OCI-LY7 (cell line): Measurements from ENCODE around the gene PTGER4. TPM values are rescaled to one million over a fixed set of nuclear protein-coding genes. Genes with fewer than 3 reads are reported as not detected.
"Not testable (repeated sequence)": the region's sequence is repeated elsewhere in the genome, so short reads cannot be mapped to it uniquely, and the experiment has no call there.

Source experiments
- BruUV-seq: library from RNA; stranded (reverse); fragments of 400-500 nt; replicated peaks from 2 replicates; lab custom pipeline; 2021; lab: Mats Ljungman, UMichigan
- CTCF ChIA-PET: fragments of 300-600 bp; sonication (Branson Sonifier 250); formaldehyde crosslinking; loops from one replicate; lab custom pipeline; 2022; ENCODE audit warnings: antibody characterized with exemption; ENCODE audit not compliant: unreplicated experiment; lab: Charles Lee
- POLR2A ChIA-PET: fragments of 300-600 bp; sonication (Branson Sonifier 250); formaldehyde crosslinking; loops from one replicate; lab custom pipeline; 2022; ENCODE audit warnings: antibody characterized with exemption; lab: Charles Lee
- DNase-seq: peaks from one replicate; pipeline ENCODE4 v3.0.0-alpha.2; 2015; ENCODE audit warnings: low spot score
- H2AFZ ChIP-seq: fragments of 200-600 bp; sonication (generic), shearing (Covaris generic); 2 replicates; pipeline ENCODE4 v1.6.1; 2014; ENCODE audit warnings: mild to moderate bottlenecking, antibody characterized with exemption, low read length, moderate library complexity
- H3K27ac ChIP-seq: fragments of 200-600 bp; sonication (generic); 2 replicates; pipeline ENCODE4 v1.5.1; 2014; ENCODE audit warnings: mixed run types, low read depth, mild to moderate bottlenecking, moderate library complexity, low read length, inconsistent platforms; ENCODE audit not compliant: poor library complexity, severe bottlenecking
- H3K36me3 ChIP-seq: fragments of 200-600 bp; sonication (generic); 2 replicates; pipeline ENCODE4 v1.6.1; 2014; ENCODE audit warnings: mild to moderate bottlenecking, antibody characterized with exemption, low read length, moderate library complexity, mixed read lengths; ENCODE audit not compliant: insufficient read depth
- H3K4me1 ChIP-seq: fragments of 200-600 bp; sonication (generic); 2 replicates; pipeline ENCODE4 v1.5.1; 2014; ENCODE audit warnings: mild to moderate bottlenecking, low read length; ENCODE audit not compliant: insufficient read depth, poor library complexity, severe bottlenecking
- H3K4me2 ChIP-seq: fragments of 200-600 bp; sonication (generic); 2 replicates; pipeline ENCODE4 v1.6.1; 2014; ENCODE audit warnings: mild to moderate bottlenecking, low read length
- H3K4me3 ChIP-seq: fragments of 200-600 bp; sonication (generic); 2 replicates; pipeline ENCODE4 v1.5.1; 2014; ENCODE audit warnings: mild to moderate bottlenecking, low read depth, low read length; ENCODE audit not compliant: poor library complexity, severe bottlenecking
- H3K79me2 ChIP-seq: fragments of 200-600 bp; sonication (generic); 2 replicates; pipeline ENCODE4 v1.6.1; 2016; ENCODE audit warnings: low read depth, mild to moderate bottlenecking, low read length, moderate library complexity, mixed read lengths; ENCODE audit not compliant: insufficient read depth
- H3K9me2 ChIP-seq: fragments of 200-600 bp; sonication (generic); 2 replicates; pipeline ENCODE4 v1.6.1; 2016; ENCODE audit warnings: mild to moderate bottlenecking, low read length, mixed read lengths; ENCODE audit not compliant: insufficient read depth
- H3K9me3 ChIP-seq: fragments of 200-600 bp; sonication (generic); 2 replicates; pipeline ENCODE4 v1.6.1; 2014; ENCODE audit warnings: mild to moderate bottlenecking, mixed run types, low read length, mixed read lengths
- H4K20me1 ChIP-seq: fragments of 200-600 bp; sonication (generic); 2 replicates; pipeline ENCODE4 v1.6.1; 2014; ENCODE audit warnings: mild to moderate bottlenecking, antibody characterized with exemption, low read length, moderate library complexity, mixed read lengths; ENCODE audit not compliant: insufficient read depth
- CTCF ChIP-seq: fragments of 200-600 bp; sonication (generic); conservative IDR thresholded peaks from 2 replicates; pipeline ENCODE4 v1.5.1; 2014; ENCODE audit warnings: mild to moderate bottlenecking, antibody characterized with exemption, low read length, moderate library complexity, mixed read lengths
- EZH2phosphoT487 ChIP-seq: fragments of 200-600 bp; sonication (generic); IDR thresholded peaks from 2 replicates; pipeline ENCODE4 v1.6.1; 2018; ENCODE audit warnings: low read depth, borderline replicate concordance, mild to moderate bottlenecking, mixed run types, antibody characterized with exemption, low read length, moderate library complexity, mixed read lengths
- intact Hi-C: fragments of 100-400 bp; cut with micrococcal nuclease; formaldehyde crosslinking; loops from one replicate; pipeline ENCODE4 v1.10.0; 2022; ENCODE audit not compliant: unreplicated experiment
- total RNA-seq, 2 experiments: library from RNA; depleted of rRNA in 1 of 2; stranded (reverse); fragments of >200 nt in 1 of 2; shearing (Covaris generic) in 1 of 2; gene quantifications; 2 replicates each; pipeline ENCODE4 v1.2.3, GENCODE V29; 2014 to 2022

Gene PTGER4
- total RNA-seq, 2 experiments from 2014 or later: 0.49 to 1.4 TPM

GRCh38 chr5:40716590-40716989, 36.9 kb downstream of the PTGER4 start:
- no peak overlapping the region for H3K27ac ChIP-seq
- H3K9me3 ChIP-seq: peaks cover 4% of the 10 kb centered on the region; the same call in 1 of the 2 replicates
- H3K9me2 ChIP-seq: no peaks in the 10 kb centered on the region
- no TSS peak for BruUV-seq
- H3K36me3 ChIP-seq: peaks cover 16% of the 10 kb centered on the region
- no peak overlapping the region for H2AFZ ChIP-seq
- no peak for DNase-seq
- no peaks in the 10 kb centered on the region for H3K79me2 ChIP-seq
- no peaks in the 10 kb centered on the region for H3K4me1 ChIP-seq
- CTCF ChIA-PET: no interaction called here
- no peak overlapping the region for H3K4me3 ChIP-seq
- POLR2A ChIA-PET: interaction anchor here (0.5 kb wide), 1 partner anchor 52 kb away, joined by 4 read pairs; no protein-coding TSS in a partner anchor
- H3K4me2 ChIP-seq: no peak overlapping the region
- H4K20me1 ChIP-seq: no peaks in the 10 kb centered on the region
- intact Hi-C loops: no loop called here
- no peak for TF ChIP-seq CTCF
- TF ChIP-seq EZH2phosphoT487: no peak

GRCh38 chr5:40717281-40717680, 37.6 kb downstream of the PTGER4 start:
- intact Hi-C loops: no loop called here
- no TSS peak for BruUV-seq
- H2AFZ ChIP-seq: no peak overlapping the region
- H3K4me1 ChIP-seq: no peaks in the 10 kb centered on the region
- H3K4me3 ChIP-seq: no peak overlapping the region
- peaks cover 20% of the 10 kb centered on the region for H3K36me3 ChIP-seq
- no peaks in the 10 kb centered on the region for H3K9me2 ChIP-seq
- DNase-seq: no peak
- H3K4me2 ChIP-seq: no peak overlapping the region
- no peaks in the 10 kb centered on the region for H4K20me1 ChIP-seq
- TF ChIP-seq EZH2phosphoT487 (no peak), CTCF (no peak)
- H3K27ac ChIP-seq: no peak overlapping the region
- ChIA-PET CTCF (no interaction called here), POLR2A (interaction anchor here (0.6 kb wide), 1 partner anchor 49 kb away, joined by 3 read pairs; no protein-coding TSS in a partner anchor)
- H3K79me2 ChIP-seq: no peaks in the 10 kb centered on the region
- peaks cover 4% of the 10 kb centered on the region; the same call in 1 of the 2 replicates for H3K9me3 ChIP-seq

- Histone ChIP-seq H3K4me2 (no peak overlapping the region), H3K4me1 (no peaks in the 10 kb centered on the region), H2AFZ (no peak overlapping the region), H3K79me2 (no peaks in the 10 kb centered on the region), H3K9me3 (peaks cover 4% of the 10 kb centered on the region; the same call in 1 of the 2 replicates), H3K36me3 (peaks cover 29% of the 10 kb centered on the region), H3K4me3 (no peak overlapping the region), H4K20me1 (no peaks in the 10 kb centered on the region), H3K9me2 (no peaks in the 10 kb centered on the region), H3K27ac (no peak overlapping the region)
- TF ChIP-seq EZH2phosphoT487: no peak
- no peak for TF ChIP-seq CTCF
- ChIA-PET CTCF (no interaction called here), POLR2A (interaction anchor here (0.5 kb wide), 1 partner anchor 222 kb away, joined by 3 read pairs; no protein-coding TSS in a partner anchor)
- no peak for DNase-seq
- intact Hi-C loops: no loop called here
- no TSS peak for BruUV-seq
Measured at GRCh38 chr5:40720069-40720468, 40.4 kb downstream of the PTGER4 start.

- H2AFZ ChIP-seq, H3K4me3 ChIP-seq, H3K9me2 ChIP-seq, H3K9me3 ChIP-seq, H3K79me2 ChIP-seq, H3K27ac ChIP-seq, H3K4me1 ChIP-seq, H3K4me2 ChIP-seq, H4K20me1 ChIP-seq, intact Hi-C loops, POLR2A ChIA-PET, BruUV-seq, DNase-seq, CTCF ChIA-PET: not testable (repeated sequence)
- H3K36me3 ChIP-seq: peaks cover 30% of the 10 kb centered on the region
Measured at GRCh38 chr5:40722497-40722911, 42.8 kb downstream of the PTGER4 start.
